Keratinocyte (primary cell): ENCODE measurements around the gene NTN3. TPM values are rescaled to one million over a fixed set of nuclear protein-coding genes. Genes with fewer than 3 reads are reported as not detected.

Experiments used
- DNase-seq: peaks from one replicate; pipeline ENCODE4 v3.0.0-alpha.2; 2011; ENCODE audit warnings: low read depth, missing footprints, low spot score
- FAIRE-seq: peaks from 2 replicates; lab custom pipeline; 2011; peaks lifted over from hg19 to GRCh38; lab: Jason Lieb, UNC
- H2AFZ ChIP-seq: 2 replicates; pipeline ENCODE4 v1.6.0; 2012; ENCODE audit warnings: low read length, control low read depth, inconsistent platforms; ENCODE audit not compliant: control insufficient read depth
- H3K27ac ChIP-seq: 2 replicates; pipeline ENCODE4 v1.5.1; 2011; ENCODE audit warnings: low read length; ENCODE audit not compliant: control insufficient read depth, insufficient read depth
- H3K27me3 ChIP-seq: 3 replicates; pipeline ENCODE4 v1.6.0; 2011; ENCODE audit warnings: low read length; ENCODE audit not compliant: control insufficient read depth, insufficient read depth; ENCODE audit errors: extremely low read depth
- H3K36me3 ChIP-seq, 2 experiments: 2 replicates in 1 of 2; 3 replicates in 1 of 2; pipeline ENCODE4 v1.5.1; 2011; ENCODE audit warnings: low read length in 2 of 2, mild to moderate bottlenecking in 1 of 2; ENCODE audit not compliant: control insufficient read depth in 2 of 2, insufficient read depth in 2 of 2; ENCODE audit errors: extremely low read depth in 1 of 2
- H3K4me1 ChIP-seq: 3 replicates; pipeline ENCODE4 v1.5.1; 2011; ENCODE audit warnings: low read length; ENCODE audit not compliant: control insufficient read depth, insufficient read depth; ENCODE audit errors: extremely low read depth
- H3K4me2 ChIP-seq: 3 replicates; pipeline ENCODE4 v1.6.0; 2011; ENCODE audit warnings: low read depth, low read length; ENCODE audit not compliant: control insufficient read depth, insufficient read depth; ENCODE audit errors: extremely low read depth
- H3K4me3 ChIP-seq, 3 experiments: fragments of 200-600 bp in 1 of 3; sonication (generic) in 1 of 3; 2 replicates in 2 of 3; 3 replicates in 1 of 3; pipeline ENCODE4 v1.5.1; 2011 to 2016; ENCODE audit warnings: low read length in 3 of 3, mild to moderate bottlenecking in 3 of 3, control low read depth in 2 of 3, inconsistent platforms in 1 of 3, low read depth in 1 of 3, mixed read lengths in 1 of 3, mixed run types in 1 of 3, moderate library complexity in 1 of 3; ENCODE audit not compliant: control insufficient read depth in 2 of 3, insufficient read depth in 2 of 3; ENCODE audit errors: extremely low read depth in 1 of 3
- H3K79me2 ChIP-seq: 2 replicates; pipeline ENCODE4 v1.6.0; 2012; ENCODE audit warnings: low read length; ENCODE audit not compliant: control insufficient read depth, insufficient read depth
- H3K9ac ChIP-seq: 3 replicates; pipeline ENCODE4 v1.6.0; 2011; ENCODE audit warnings: low read length; ENCODE audit not compliant: control insufficient read depth, insufficient read depth; ENCODE audit errors: extremely low read depth
- H3K9me1 ChIP-seq: 3 replicates; pipeline ENCODE4 v1.6.0; 2011; ENCODE audit warnings: low read length; ENCODE audit not compliant: control insufficient read depth, insufficient read depth; ENCODE audit errors: extremely low read depth
- H3K9me3 ChIP-seq: 2 replicates; pipeline ENCODE4 v1.5.1; 2012; ENCODE audit warnings: low read depth, low read length; ENCODE audit not compliant: control insufficient read depth
- H4K20me1 ChIP-seq: 3 replicates; pipeline ENCODE4 v1.6.0; 2011; ENCODE audit warnings: low read length; ENCODE audit not compliant: control insufficient read depth, insufficient read depth; ENCODE audit errors: extremely low read depth
- CTCF ChIP-seq, 3 experiments: IDR thresholded peaks in 1 of 3; conservative IDR thresholded peaks in 1 of 3; optimal IDR thresholded peaks in 1 of 3; 2 replicates in 2 of 3; 3 replicates in 1 of 3; pipeline versions ENCODE3 to v1.5.1; 2011; ENCODE audit warnings: low read length in 3 of 3, mild to moderate bottlenecking in 3 of 3, moderate library complexity in 2 of 3, control low read depth in 1 of 3, inconsistent platforms in 1 of 3; ENCODE audit not compliant: insufficient read depth in 2 of 3; ENCODE audit errors: extremely low read depth in 1 of 3
- EZH2 ChIP-seq: IDR thresholded peaks from one replicate; pipeline ENCODE4 v1.6.1; 2012; ENCODE audit warnings: inconsistent platforms, mild to moderate bottlenecking, low read length, moderate library complexity
- dilution Hi-C: fragments of 300-500 bp; cut with MboI; formaldehyde crosslinking; loops from one replicate; pipeline ENCODE4 v1.7.0; 2020; ENCODE audit warnings: low sequenced_read_pairs; ENCODE audit not compliant: extremely low pct_ligation_motif_present
- polyA plus RNA-seq, 5 experiments: library from polyadenylated mRNA; depleted of rRNA in 3 of 5; stranded (reverse) in 3 of 5; stranded (forward) in 1 of 5; unstranded in 1 of 5; fragments of >200 nt; gene quantifications; 1 replicate in 1 of 5; 2 replicates in 3 of 5; 3 replicates in 1 of 5; pipeline versions ENCODE4 v1.2.1 to v1.2.3, GENCODE V29; 2011 to 2012; ENCODE audit warnings: missing spikeins in 2 of 5, low read depth in 1 of 5, low replicate concordance in 1 of 5

NTN3 gene
- polyA plus RNA-seq, 1 donor (not counting 4 experiments of a cell fraction or from before 2014, with no cell fraction given), result not detected

DNA sequence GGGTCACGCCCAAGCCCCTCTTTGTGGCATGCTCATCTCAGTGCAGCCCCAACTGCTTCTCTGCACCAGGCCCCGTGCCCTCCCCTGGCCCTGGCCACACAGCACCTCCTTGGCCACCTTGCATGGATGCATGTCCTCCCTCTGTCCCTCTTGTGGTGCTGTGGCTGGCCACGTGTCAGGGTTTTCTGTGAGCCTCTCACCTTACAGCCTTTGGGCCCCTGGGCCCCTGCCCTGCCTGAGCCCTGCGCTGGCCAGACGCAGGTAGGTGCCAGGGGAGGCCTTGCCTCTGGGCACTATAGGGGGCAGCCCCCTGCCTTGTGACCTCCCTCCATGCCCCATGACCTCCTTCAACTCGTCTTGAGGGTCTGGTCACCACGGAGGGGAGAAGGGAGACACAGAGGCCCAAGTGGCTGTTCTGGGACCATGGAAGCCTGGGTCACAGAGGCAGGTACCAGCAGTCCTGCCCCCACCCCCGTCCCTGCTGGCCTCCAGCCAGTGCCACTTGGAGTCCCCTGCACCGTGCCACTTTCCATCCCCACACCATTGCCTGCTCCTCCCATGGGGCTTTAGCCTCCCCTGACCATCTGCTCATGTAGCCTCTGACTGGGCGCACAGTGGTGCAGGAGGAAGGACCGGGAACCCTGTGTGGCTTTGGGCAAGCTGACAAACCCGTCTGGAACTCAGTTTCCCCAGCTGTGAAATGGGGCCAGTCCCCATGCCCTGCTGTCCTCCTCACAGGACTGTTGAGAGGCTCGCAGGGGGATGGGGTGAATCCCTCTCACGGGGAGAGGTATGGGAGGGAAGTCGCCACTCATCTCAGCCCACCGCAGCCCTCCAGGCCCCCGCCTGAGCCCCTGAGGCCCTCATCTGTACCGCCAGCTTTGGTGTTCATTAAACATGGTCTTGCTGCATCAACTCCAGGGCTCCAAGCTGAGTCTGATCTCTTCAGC is 31.1 kb downstream of the NTN3 start:
- TF ChIP-seq CTCF (optimal IDR thresholded peaks at IDR 0.05 in 1 of 3, IDR thresholded peaks at IDR 0.05 in 1 of 3, conservative IDR thresholded peaks at IDR 0.05 in 1 of 3; ENCODE audit: extremely low read depth in 1 of 3, insufficient read depth in 2 of 3, low read length in 3 of 3), result no peak
- TF ChIP-seq EZH2, result no peak
- H2AFZ ChIP-seq, result no peak overlapping the region
- H3K27ac ChIP-seq, result no peak overlapping the region
- H3K4me1 ChIP-seq, result peaks cover 11% of the 10 kb centered on the region
- no peak overlapping the region for H3K4me2 ChIP-seq
- H3K27me3 ChIP-seq, result no peaks in the 10 kb centered on the region
- FAIRE-seq, result no peak
- H3K9ac ChIP-seq, result no peak overlapping the region
- dilution Hi-C loops, result no loop called here
- no peaks in the 10 kb centered on the region for H3K9me1 ChIP-seq
- H3K4me3 ChIP-seq, result no peak overlapping the region
- DNase-seq, result no peak
- H3K79me2 ChIP-seq, result no peaks in the 10 kb centered on the region
- H4K20me1 ChIP-seq, result peaks cover 3% of the 10 kb centered on the region
- H3K36me3 ChIP-seq, result no peaks in the 10 kb centered on the region
- H3K9me3 ChIP-seq, result no peaks in the 10 kb centered on the region

DNA sequence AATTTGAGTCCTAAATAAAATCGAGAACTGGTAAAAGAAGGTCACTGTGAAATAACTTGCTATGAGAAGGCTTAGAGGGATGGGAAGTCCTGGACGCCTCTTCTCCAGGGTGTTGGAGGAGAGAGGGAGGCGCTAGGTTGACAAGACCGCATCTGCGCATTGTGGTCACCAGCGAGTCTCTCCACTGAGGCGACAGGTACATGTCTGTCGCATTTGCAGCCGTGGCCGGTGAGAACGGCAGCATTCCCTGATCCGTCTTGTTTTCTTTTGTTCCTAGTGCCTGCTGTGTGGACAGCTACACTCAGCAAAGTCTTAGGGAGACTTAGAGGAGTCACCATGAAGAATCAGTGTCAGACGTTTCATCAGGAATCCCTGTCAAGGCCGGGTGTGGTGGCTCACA is 34.6 kb downstream of the NTN3 start:
- no peak for DNase-seq
- H3K9ac ChIP-seq, result no peak overlapping the region
- dilution Hi-C loops, result no loop called here
- no peaks in the 10 kb centered on the region for H3K36me3 ChIP-seq
- no peak for FAIRE-seq
- TF ChIP-seq CTCF (optimal IDR thresholded peaks at IDR 0.05 in 1 of 3, IDR thresholded peaks at IDR 0.05 in 1 of 3, conservative IDR thresholded peaks at IDR 0.05 in 1 of 3; ENCODE audit: extremely low read depth in 1 of 3, insufficient read depth in 2 of 3, low read length in 3 of 3) (no peak), EZH2 (no peak)
- H3K4me1 ChIP-seq, result no peaks in the 10 kb centered on the region
- H4K20me1 ChIP-seq, result peaks cover 3% of the 10 kb centered on the region
- H3K27ac ChIP-seq, result no peak overlapping the region
- H3K9me1 ChIP-seq, result no peaks in the 10 kb centered on the region
- no peaks in the 10 kb centered on the region for H3K79me2 ChIP-seq
- H3K9me3 ChIP-seq, result no peaks in the 10 kb centered on the region
- no peaks in the 10 kb centered on the region for H3K27me3 ChIP-seq
- H3K4me2 ChIP-seq, result no peak overlapping the region
- no peak overlapping the region for H2AFZ ChIP-seq
- no peak overlapping the region for H3K4me3 ChIP-seq
